ENCODE measurements around the gene PARD3B. TPM values are rescaled to one million over a fixed set of nuclear protein-coding genes. Genes with fewer than 3 reads are reported as not detected.
A peak's percentile ranks its signal among the peaks of the same experiment; 100 is the strongest.
"Not testable (repeated sequence)": the region's sequence is repeated elsewhere in the genome, so short reads cannot be mapped to it uniquely, and the experiment has no call there.

The PARD3B gene
- total RNA-seq, 1 donor from 2014 or later: 10.3 TPM

DNA sequence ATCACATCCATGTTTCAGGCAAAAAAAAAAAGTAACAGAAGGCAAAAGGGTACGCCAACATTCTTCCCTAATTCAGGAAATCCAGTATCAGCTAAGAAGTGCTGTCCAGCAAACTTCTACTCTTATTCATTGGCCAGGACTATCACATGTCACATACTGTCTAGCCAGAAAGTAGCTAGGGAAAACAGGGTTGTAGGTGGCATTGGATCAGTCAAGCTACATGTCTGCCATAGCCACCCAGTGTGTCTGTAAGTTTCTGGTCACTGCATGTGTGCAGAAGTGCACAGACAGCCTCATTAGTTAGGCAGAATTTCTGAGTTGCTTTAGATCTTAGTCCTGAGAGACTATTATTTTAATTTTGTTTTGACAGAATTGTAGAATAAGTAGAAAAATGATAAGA is 671.7 kb downstream of the PARD3B start:
- DNase-seq (ENCODE audit: extremely low read depth, low read depth, low spot score): no peak

DNA sequence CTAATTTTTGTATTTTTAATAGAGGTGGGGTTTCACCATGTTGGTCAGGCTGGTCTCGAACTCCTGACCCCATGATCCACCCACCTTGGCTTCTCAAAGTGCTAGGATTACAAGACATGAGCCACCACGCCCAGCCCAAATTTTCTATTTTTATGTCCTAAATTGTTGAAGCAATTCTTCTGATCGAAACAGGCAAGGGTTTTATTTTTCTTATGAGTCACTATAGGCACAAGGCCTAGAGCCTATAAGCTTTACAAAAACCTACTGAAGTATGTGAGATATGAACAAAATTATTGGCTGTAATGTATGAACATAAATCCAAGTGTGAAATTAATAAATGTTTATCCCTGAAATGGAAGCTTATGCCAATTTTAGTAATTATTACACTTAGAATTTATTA is 672.8 kb downstream of the PARD3B start:
- DNase-seq (ENCODE audit: extremely low read depth, low read depth, low spot score): no peak

DNA sequence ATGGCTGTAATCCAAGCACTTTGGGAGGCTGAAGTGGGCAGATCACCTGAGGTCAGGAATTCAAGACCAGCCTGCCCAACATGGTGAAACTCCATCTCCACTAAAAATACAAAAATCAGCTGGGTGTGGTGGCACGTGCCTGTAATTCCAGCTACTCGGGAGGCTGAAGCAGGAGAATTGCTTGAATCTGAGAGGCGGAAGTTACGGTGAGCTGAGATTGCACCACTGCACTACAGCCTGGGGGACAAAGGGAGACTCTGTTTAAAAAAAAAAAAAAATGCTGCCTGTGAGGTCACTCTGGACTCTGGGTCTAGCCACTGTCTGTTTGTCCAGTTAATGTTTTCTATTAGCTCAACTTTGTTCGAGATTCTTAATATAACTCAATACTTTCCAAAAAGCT is 673.5 kb downstream of the PARD3B start:
- not testable (repeated sequence) for DNase-seq (ENCODE audit: extremely low read depth, low read depth, low spot score)

- DNase-seq (ENCODE audit: extremely low read depth, low read depth, low spot score): no peak
Observed at GRCh38 chr2:205220559-205220958, 675.3 kb downstream of the PARD3B start.

DNA sequence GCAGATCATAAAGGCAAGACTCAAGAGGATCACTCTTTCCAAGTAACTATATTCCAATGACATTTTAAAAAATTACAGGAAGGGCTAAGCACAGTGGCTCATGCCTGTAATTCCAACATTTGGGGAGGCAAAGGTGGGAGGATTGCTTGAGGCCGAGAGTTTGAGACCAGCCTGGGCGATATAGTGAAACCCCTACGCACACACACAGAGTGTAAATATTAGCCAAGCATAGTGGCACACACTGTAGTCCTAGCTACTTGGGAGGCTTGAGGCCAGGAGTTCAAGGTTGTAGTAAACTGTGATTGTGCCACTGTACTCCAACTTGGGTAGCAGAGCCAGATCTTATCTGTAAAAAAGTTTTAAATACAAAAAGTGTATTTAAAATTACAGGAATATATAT is 686.8 kb downstream of the PARD3B start:
- DNase-seq (ENCODE audit: extremely low read depth, low read depth, low spot score): no peak

DNA sequence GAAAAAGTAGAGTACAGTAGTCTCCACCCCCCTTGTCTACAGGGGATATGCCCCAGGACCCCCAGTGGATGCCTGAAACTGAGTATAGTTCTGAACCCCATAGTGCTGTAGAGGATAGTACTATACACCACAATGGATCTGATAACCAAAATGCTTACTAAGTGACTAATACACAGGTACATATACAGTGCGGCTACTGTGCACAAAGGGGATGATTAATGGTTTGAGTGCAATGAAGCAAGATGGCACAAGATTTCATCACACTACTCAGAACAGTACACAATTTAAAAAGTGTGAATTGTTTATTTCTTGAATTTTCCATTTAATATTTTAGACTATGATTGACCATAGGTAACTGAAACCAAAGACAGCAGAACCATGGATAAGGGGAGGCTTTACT is 690.2 kb downstream of the PARD3B start:
- DNase-seq (ENCODE audit: extremely low read depth, low read depth, low spot score): no peak

DNA sequence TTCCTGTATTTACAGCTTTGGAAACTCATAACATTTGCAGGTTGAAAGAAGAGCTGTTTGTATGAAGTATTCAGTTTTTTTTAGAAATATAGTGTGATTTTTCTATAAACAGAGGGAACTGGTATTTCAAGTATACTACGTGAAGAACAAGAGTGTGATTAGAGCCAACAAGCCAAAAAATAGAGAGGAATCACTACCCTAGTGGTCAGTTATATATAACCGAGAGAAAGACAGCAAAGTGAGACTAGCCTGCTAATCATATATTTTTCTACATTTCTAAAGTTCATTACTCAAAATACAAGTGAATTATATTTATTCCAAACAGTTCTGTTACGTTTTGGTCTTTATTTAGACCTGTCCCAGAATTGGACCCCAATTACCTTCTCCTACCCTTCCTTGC is 692.2 kb downstream of the PARD3B start:
- no peak for DNase-seq (ENCODE audit: extremely low read depth, low read depth, low spot score)

- no peak for DNase-seq (ENCODE audit: extremely low read depth, low read depth, low spot score)
Observed at GRCh38 chr2:205245001-205245400, 699.7 kb downstream of the PARD3B start.

GRCh38 chr2:205245652-205246051 is 700.4 kb downstream of the PARD3B start:
- peak; percentile 5 for DNase-seq (ENCODE audit: extremely low read depth, low read depth, low spot score)

- no peak for DNase-seq (ENCODE audit: extremely low read depth, low read depth, low spot score)
Observed at GRCh38 chr2:205259121-205259520, 713.8 kb downstream of the PARD3B start.

DNA sequence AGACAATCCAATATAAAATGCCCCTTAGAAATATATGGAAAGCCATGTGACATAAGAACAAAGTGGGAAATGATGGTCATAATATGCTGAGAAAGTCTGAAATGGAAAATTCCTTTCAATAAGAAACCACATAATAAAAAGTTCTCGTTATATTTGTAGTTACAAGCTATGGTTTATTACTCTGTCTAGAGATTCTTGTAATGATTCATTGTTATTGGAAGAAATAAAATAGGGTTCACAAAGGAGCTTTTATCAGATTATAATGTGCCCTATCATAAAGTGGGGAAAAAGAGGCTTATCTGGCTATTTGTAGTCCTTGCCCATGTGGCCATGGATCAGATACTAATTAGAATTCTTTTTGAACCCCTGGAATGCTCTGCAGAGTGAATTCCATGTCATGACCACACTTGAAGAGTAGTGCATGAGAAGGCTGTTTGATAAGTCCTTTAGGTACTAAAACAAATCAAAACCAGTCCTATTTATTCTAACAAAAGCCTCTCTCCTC is 716.3 kb downstream of the PARD3B start:
- DNase-seq (ENCODE audit: extremely low read depth, low read depth, low spot score): no peak

GRCh38 chr2:205267323-205267722 is 722.0 kb downstream of the PARD3B start:
- DNase-seq (ENCODE audit: extremely low read depth, low read depth, low spot score): no peak

DNA sequence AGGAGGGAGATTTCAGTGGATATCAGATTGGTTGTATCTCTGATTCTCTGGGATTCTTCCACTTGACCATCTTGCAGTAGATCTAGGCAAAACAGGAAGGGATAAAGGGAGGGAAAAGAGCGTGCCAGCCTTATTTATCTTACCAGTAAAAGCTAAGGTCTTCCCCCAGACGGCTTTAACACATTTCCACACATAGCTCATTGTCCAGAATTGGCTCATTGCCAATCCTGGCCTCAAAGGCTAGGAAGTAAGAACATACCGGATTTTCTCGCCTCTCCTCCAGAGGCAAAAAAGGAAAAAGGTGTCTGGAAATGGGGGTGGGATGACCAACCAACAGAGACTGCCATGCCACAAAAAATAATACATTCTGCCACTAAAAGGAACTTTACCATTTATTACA is 725.4 kb downstream of the PARD3B start:
- peak; percentile 75 for DNase-seq (ENCODE audit: extremely low read depth, low read depth, low spot score)

DNA sequence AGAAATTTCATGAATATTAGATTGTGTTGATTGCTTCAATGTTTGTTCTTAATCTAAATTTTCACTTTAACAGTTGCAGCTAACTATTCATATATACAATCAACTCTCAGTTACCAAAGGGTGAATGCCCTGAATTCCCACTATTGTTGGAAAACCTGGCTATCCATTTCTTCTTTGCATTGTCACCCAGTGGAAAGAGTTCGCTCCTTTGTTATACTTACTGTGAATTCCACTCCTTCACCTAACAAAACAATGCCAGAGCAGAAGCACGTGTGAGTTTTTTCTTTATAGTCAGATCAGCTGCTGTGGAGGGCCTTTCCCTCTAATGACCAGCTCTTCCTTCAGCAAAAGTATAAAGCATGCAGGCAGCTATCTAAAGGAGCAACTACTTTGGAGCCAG is 727.9 kb downstream of the PARD3B start:
- DNase-seq (ENCODE audit: extremely low read depth, low read depth, low spot score): no peak

DNA sequence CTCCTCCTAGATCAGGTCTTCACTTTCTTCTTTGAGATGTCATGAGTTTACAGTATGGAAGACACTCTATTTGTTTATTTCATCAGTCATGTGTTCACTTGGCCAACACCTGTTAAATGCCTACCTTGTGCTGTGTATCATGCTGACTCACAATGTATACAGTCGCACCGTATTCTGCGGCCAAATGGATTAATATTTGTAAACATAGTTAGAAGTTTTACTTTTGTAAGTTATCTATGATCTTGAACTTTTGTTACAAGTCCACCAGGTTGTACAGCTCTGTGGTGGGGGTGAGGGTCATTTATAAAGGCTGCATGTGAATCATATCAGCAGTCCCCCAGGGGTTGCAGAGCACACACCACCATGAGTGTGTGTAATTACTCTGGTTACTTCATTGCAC is 728.4 kb downstream of the PARD3B start:
- DNase-seq (ENCODE audit: extremely low read depth, low read depth, low spot score): no peak

DNA sequence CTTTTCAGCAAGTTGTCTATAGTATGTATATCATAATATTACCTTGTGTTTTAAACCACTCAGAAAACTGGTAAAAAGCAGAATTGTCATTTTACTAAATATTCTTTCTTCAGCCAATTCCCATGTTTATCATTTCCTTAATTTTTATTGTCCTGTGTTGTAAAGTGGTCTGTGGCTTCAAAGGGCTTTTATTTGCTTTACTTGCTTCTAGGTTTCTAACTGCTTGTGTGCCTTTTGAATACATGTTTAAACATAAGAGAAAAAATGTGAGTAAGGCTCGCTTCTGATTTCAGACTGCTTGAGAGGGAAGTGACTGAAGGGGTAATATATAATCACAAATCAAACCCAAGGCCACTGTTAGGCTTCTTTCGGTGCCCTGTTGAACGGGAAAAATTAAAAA is 729.5 kb downstream of the PARD3B start:
- DNase-seq (ENCODE audit: extremely low read depth, low read depth, low spot score): no peak

DNA sequence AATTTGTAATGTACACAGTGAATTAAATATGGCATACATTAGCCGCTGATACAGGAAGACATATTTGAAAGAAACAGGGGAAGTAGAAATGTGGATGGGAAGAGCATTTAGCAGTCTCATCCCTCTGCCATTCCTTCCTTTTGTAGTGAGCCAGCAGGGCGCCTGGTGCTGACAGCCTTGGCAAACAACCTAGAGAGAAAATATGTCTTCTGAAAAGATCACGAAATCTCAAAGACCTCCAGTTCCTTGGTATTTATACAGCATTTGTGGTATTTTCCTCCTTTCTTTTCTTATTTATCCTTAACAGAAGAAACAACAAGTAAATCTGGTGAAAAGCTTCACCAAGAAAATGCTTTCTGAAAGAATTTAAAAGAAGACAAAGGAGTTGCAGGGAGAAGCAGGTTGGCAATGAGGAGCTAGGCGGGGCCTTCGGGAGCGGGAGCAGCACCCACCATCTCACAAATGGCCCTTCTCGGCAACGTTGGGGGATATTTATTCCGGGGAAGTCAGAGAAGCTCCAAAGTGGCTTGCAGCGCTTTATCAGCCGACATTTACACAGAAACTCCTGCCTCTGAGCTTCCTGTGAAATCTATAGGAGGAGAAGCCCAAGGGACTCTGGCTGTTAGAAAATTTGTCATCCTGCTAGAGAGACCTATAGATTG is 731.0 kb downstream of the PARD3B start:
- no peak for DNase-seq (ENCODE audit: extremely low read depth, low read depth, low spot score)

DNA sequence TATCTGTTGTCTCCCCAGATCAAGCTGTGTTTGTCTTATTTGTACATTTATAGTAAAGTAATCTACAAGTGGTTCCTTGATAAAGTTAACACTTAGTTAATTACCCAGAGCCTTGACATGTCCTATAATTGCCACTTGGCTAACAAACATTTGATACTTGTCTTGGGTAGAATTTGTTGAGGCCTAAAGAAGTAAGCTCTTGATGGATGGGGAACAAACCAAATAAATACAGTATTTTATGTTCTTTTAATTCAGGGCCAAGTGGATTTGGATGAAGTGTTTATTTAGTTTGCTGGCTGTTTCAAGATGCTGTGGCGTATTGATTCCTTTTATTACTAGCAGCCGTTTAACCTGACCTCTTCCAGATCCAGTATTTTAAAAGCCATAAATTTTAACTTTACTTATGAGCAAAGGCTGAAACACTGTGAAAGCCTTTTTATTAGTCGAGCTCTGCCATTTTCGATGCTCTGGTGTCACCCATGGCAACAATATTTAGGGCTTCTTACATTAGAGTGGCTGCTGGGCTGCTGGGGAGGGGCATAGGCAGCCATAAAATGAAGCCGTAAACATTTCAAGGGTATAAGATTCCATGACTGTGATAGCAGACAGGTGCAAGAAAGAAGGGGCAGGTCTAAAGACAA is 735.4 kb downstream of the PARD3B start:
- DNase-seq (ENCODE audit: extremely low read depth, low read depth, low spot score): no peak

GRCh38 chr2:205283736-205284270 is 738.5 kb downstream of the PARD3B start:
- DNase-seq (ENCODE audit: extremely low read depth, low read depth, low spot score): no peak

DNA sequence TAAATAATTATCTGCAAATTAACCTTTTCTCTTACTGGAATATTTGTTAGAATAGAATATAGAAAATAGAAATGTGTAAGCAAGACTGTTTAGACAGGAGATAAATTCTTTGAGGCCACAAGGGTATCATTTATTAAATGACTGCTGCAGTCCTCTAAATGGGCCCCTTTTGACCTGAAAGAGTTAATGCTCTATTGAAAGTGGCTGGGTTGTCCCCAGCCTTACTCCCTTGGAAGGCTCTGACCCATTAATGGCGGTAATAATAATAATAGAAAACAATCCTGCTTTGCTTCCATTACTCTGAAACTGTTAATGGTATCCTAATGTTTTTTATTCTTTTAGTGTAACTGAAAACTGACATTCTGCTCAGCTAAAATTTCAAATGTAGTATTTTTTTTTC is 739.1 kb downstream of the PARD3B start:
- no peak for DNase-seq (ENCODE audit: extremely low read depth, low read depth, low spot score)

GRCh38 chr2:205287316-205287715 is 742.0 kb downstream of the PARD3B start:
- DNase-seq (ENCODE audit: extremely low read depth, low read depth, low spot score): no peak

GRCh38 chr2:205288686-205289085 is 743.4 kb downstream of the PARD3B start:
- DNase-seq (ENCODE audit: extremely low read depth, low read depth, low spot score): no peak

Data from glomerular endothelial cell (primary cell).